GM23338 (cell line): Measurements from ENCODE around the gene PRM1. TPM values are rescaled to one million over a fixed set of nuclear protein-coding genes. Genes with fewer than 3 reads are reported as not detected.

ENCODE experiments used
- ATAC-seq: fragments of 200-7000 bp; cut with Tn5 transposase; 3 replicates; pipeline ENCODE4 v1.9.1; 2020
- DNase-seq: peaks from one replicate; pipeline ENCODE4 v3.0.0-alpha.2; 2015; ENCODE audit warnings: low spot score
- H2AFZ ChIP-seq: fragments of 200-600 bp; sonication (generic); 2 replicates; pipeline ENCODE4 v1.8.0; 2016; ENCODE audit warnings: antibody characterized with exemption, mild to moderate bottlenecking, moderate library complexity
- H3F3A ChIP-seq: fragments of 200-600 bp; sonication (generic); replicated peaks from 2 replicates; pipeline ENCODE4 v1.8.0; 2017; ENCODE audit warnings: antibody characterized with exemption, mixed run types, low read depth
- H3K27ac ChIP-seq: fragments of 200-600 bp; sonication (generic); 2 replicates; pipeline ENCODE4 v1.6.1; 2016; ENCODE audit warnings: low read depth
- H3K27me3 ChIP-seq: fragments of 200-600 bp; sonication (generic); 2 replicates; pipeline ENCODE4 v1.8.0; 2016; ENCODE audit warnings: mild to moderate bottlenecking, mixed run types, moderate library complexity; ENCODE audit not compliant: insufficient read depth
- H3K36me3 ChIP-seq: fragments of 200-600 bp; sonication (generic); 2 replicates; pipeline ENCODE4 v1.8.0; 2016; ENCODE audit warnings: mild to moderate bottlenecking; ENCODE audit not compliant: insufficient read depth
- H3K4me1 ChIP-seq: fragments of 200-600 bp; sonication (generic); 2 replicates; pipeline ENCODE4 v1.8.0; 2016; ENCODE audit warnings: mild to moderate bottlenecking, moderate library complexity; ENCODE audit not compliant: insufficient read depth
- H3K4me2 ChIP-seq: fragments of 200-600 bp; sonication (generic); 2 replicates; pipeline ENCODE4 v1.7.1; 2017; ENCODE audit warnings: mixed run types
- H3K4me3 ChIP-seq: fragments of 200-600 bp; sonication (generic); 2 replicates; pipeline ENCODE4 v1.6.1; 2016; ENCODE audit warnings: mixed run types
- H3K79me2 ChIP-seq: fragments of 200-600 bp; sonication (generic); replicated peaks from 2 replicates; pipeline ENCODE4 v1.8.0; 2017; ENCODE audit warnings: mild to moderate bottlenecking; ENCODE audit not compliant: insufficient read depth
- H3K9me2 ChIP-seq: fragments of 200-600 bp; sonication (generic); 2 replicates; pipeline ENCODE4 v1.8.0; 2017; ENCODE audit not compliant: insufficient read depth
- H4K20me1 ChIP-seq: fragments of 200-600 bp; sonication (generic); replicated peaks from 2 replicates; pipeline ENCODE4 v1.8.0; 2017; ENCODE audit warnings: mild to moderate bottlenecking; ENCODE audit not compliant: insufficient read depth
- H3K27ac Mint-ChIP-seq: 2 replicates; pipeline ENCODE4 v1.8.0; 2020; ENCODE audit warnings: inconsistent platforms, mild to moderate bottlenecking, moderate library complexity, mixed read lengths
- H3K27me3 Mint-ChIP-seq: 3 replicates; pipeline ENCODE4 v1.8.0; 2022; ENCODE audit warnings: low read depth, mild to moderate bottlenecking, moderate library complexity, mixed read lengths, inconsistent platforms; ENCODE audit not compliant: insufficient read depth, poor library complexity
- H3K36me3 Mint-ChIP-seq: 3 replicates; pipeline ENCODE4 v1.8.0; 2021; ENCODE audit warnings: low read depth, mild to moderate bottlenecking, inconsistent platforms, moderate library complexity, mixed read lengths
- H3K4me1 Mint-ChIP-seq: 3 replicates; pipeline ENCODE4 v1.8.0; 2020; ENCODE audit warnings: mild to moderate bottlenecking, inconsistent platforms, mixed read lengths
- H3K4me3 Mint-ChIP-seq: 3 replicates; pipeline ENCODE4 v1.8.0; 2021; ENCODE audit warnings: moderate library complexity, mild to moderate bottlenecking, inconsistent platforms, mixed read lengths
- H3K9me3 Mint-ChIP-seq: 3 replicates; pipeline ENCODE4 v1.8.0; 2020; ENCODE audit warnings: moderate library complexity, mild to moderate bottlenecking, inconsistent platforms, mixed read lengths
- CREB1 ChIP-seq: fragments of 250-450 bp; sonication (Bioruptor Pico); IDR thresholded peaks from 2 replicates; pipeline ENCODE4 v1.5.0; 2020; ENCODE audit warnings: low read depth, mild to moderate bottlenecking, moderate library complexity
- EZH2 ChIP-seq: fragments of 200-600 bp; sonication (generic); IDR thresholded peaks from one replicate; pipeline ENCODE4 v1.8.0; 2017; ENCODE audit warnings: antibody characterized with exemption, mild to moderate bottlenecking, low read depth; ENCODE audit not compliant: unreplicated experiment
- NANOG ChIP-seq: IDR thresholded peaks from 2 replicates; pipeline ENCODE4 v1.6.1; 2016; ENCODE audit warnings: antibody characterized with exemption, borderline replicate concordance
- POLR2AphosphoS5 ChIP-seq: IDR thresholded peaks from 2 replicates; pipeline ENCODE4 v1.6.1; 2016; ENCODE audit warnings: antibody characterized with exemption, low read depth
- REST ChIP-seq: IDR thresholded peaks from one replicate; pipeline ENCODE4 v1.6.1; 2018; ENCODE audit warnings: antibody characterized with exemption; ENCODE audit not compliant: unreplicated experiment
- STAT1 ChIP-seq: IDR thresholded peaks from one replicate; pipeline ENCODE4 v1.6.1; 2016; ENCODE audit warnings: antibody characterized with exemption; ENCODE audit not compliant: unreplicated experiment
- ZNF331 ChIP-seq: fragments of 250-450 bp; sonication (Bioruptor Pico); IDR thresholded peaks from 2 replicates; pipeline ENCODE4 v1.5.0; 2020; ENCODE audit warnings: low read depth, mild to moderate bottlenecking, moderate library complexity
- ZNF462 ChIP-seq: fragments of 250-450 bp; sonication (Bioruptor Pico); IDR thresholded peaks from 2 replicates; pipeline ENCODE4 v1.5.0; 2020; ENCODE audit warnings: mild to moderate bottlenecking, moderate library complexity
- polyA plus RNA-seq: library from polyadenylated mRNA; unstranded; fragments of >200 nt; fragmentation: Nextera tagmentation; extraction: Ambion mirVana; gene quantifications from 2 replicates; pipeline ENCODE4 v1.2.1, GENCODE V29; 2016
- total RNA-seq: library from RNA; depleted of rRNA; stranded (reverse); fragments of >200 nt; shearing (Covaris generic); gene quantifications from 2 replicates; pipeline ENCODE4 v1.2.3, GENCODE V29; 2014
- TF ChIP-seq, protein P1 (sequence below): IDR thresholded peaks from 2 replicates; pipeline ENCODE4 v1.6.1; 2016; ENCODE audit warnings: antibody characterized with exemption

Gene PRM1
- total and polyA plus RNA-seq, 2 experiments from 2014 or later: 1.2 TPM; not detected in 1

- DNase-seq: no peak
- Histone ChIP-seq H3K9me2 (no peaks in the 10 kb centered on the region), H3K79me2 (no peaks in the 10 kb centered on the region), H3K27ac (no peak within 1 kb of the TSS), H2AFZ (peak within 1 kb of the TSS; percentile 23; the same call in 1 of the 2 replicates), H3K36me3 (no peaks in the 10 kb centered on the region), H3K4me1 (no peaks in the 10 kb centered on the region; the same call in 1 of the 2 replicates), H3K27me3 (no peaks in the 10 kb centered on the region), H3F3A (no peaks in the 10 kb centered on the region), H3K4me2 (no peak within 1 kb of the TSS), H4K20me1 (no peaks in the 10 kb centered on the region), H3K4me3 (no peak within 1 kb of the TSS)
- 0 out of 3 replicates have a peak, but pooled peaks have one; percentile 14 for ATAC-seq
- peaks cover 14% of the 10 kb centered on the region for H3K4me1 Mint-ChIP-seq
- peaks cover 17% of the 10 kb centered on the region for H3K27me3 Mint-ChIP-seq
- H3K4me3 Mint-ChIP-seq: no peak within 1 kb of the TSS; the same call in 2 of the 3 replicates
- H3K27ac Mint-ChIP-seq: no peak within 1 kb of the TSS
- peaks cover 3% of the 10 kb centered on the region; the same call in 1 of the 3 replicates for H3K9me3 Mint-ChIP-seq
- no peaks in the 10 kb centered on the region; the same call in 2 of the 3 replicates for H3K36me3 Mint-ChIP-seq
- no peak for TF ChIP-seq REST
- TF ChIP-seq ZNF331 (CRISPR knock-in tag): no peak
- no peak for TF ChIP-seq EZH2
- TF ChIP-seq STAT1: no peak
- TF ChIP-seq, protein P1, sequence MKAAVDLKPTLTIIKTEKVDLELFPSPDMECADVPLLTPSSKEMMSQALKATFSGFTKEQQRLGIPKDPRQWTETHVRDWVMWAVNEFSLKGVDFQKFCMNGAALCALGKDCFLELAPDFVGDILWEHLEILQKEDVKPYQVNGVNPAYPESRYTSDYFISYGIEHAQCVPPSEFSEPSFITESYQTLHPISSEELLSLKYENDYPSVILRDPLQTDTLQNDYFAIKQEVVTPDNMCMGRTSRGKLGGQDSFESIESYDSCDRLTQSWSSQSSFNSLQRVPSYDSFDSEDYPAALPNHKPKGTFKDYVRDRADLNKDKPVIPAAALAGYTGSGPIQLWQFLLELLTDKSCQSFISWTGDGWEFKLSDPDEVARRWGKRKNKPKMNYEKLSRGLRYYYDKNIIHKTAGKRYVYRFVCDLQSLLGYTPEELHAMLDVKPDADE: no peak
- TF ChIP-seq ZNF462 (CRISPR knock-in tag): no peak
- TF ChIP-seq CREB1 (CRISPR knock-in tag): no peak
- TF ChIP-seq POLR2AphosphoS5: no peak
- no peak for TF ChIP-seq NANOG
These were observed 4.8 kb downstream of the PRM1 start, which contains the start of gene PRM2 for GRCh38 chr16:11276143-11276895. PRM2 (minus strand) TSS chr16:11276480; CDS start chr16:11276370, 110 bp downstream.
